Stimulated activated CD4-positive, alpha-beta T cell treated with anti-CD3 and anti-CD28 coated beads, Interleukin-2, amount 100 ng/mL, for 24 hours (primary cell): Measurements from ENCODE around the gene CTNNA1.
"Not testable (repeated sequence)": the region's sequence is repeated elsewhere in the genome, so short reads cannot be mapped to it uniquely, and the experiment has no call there.

ENCODE experiments used
- DNase-seq, 2 donors: peaks; one replicate each; pipeline ENCODE4 v3.0.0-alpha.2; 2020

The CTNNA1 gene, protein sequence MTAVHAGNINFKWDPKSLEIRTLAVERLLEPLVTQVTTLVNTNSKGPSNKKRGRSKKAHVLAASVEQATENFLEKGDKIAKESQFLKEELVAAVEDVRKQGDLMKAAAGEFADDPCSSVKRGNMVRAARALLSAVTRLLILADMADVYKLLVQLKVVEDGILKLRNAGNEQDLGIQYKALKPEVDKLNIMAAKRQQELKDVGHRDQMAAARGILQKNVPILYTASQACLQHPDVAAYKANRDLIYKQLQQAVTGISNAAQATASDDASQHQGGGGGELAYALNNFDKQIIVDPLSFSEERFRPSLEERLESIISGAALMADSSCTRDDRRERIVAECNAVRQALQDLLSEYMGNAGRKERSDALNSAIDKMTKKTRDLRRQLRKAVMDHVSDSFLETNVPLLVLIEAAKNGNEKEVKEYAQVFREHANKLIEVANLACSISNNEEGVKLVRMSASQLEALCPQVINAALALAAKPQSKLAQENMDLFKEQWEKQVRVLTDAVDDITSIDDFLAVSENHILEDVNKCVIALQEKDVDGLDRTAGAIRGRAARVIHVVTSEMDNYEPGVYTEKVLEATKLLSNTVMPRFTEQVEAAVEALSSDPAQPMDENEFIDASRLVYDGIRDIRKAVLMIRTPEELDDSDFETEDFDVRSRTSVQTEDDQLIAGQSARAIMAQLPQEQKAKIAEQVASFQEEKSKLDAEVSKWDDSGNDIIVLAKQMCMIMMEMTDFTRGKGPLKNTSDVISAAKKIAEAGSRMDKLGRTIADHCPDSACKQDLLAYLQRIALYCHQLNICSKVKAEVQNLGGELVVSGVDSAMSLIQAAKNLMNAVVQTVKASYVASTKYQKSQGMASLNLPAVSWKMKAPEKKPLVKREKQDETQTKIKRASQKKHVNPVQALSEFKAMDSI

DNA sequence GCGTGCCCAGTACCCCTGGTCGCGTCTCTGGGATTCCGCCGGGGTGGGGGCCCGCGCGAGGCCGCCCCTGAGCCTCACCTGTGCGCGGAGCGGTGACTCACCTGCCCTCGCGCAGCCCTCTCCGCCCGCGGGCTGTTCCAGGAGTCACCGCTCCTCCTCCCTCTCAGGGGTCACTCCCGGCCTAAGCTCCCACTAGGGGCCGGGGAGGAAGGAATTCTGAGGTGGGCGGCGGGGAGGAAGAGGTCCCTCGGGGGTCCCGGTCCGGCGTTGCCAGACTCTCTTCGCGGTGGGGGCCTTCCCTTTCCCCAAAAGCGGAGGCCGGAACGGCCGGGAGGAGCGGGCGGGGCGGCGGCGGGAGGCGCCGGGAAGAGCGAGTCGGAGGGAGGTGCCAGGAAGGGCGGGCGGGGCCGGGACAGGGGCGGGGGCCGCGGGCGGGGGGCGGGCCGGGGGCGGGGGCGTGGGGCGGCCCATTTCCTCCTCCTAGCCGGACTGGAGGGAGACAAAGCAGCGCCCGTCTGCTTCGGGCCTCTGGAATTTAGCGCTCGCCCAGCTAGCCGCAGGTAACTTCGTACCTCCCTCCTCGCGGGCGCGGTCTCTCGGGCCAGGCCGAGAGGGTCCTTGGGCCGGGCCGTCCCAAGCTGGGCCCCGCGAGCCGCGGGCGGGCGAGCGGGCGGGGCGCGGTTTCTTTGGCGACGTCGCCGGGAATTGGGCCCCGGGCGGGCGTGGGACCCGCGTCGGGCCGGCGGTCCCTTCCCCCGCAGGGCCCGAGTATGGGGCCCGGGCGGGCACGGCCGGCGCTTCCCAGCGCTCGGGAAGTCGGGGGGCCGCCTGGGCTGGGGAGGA lies at the start of gene CTNNA1:
Gene CTNNA1, plus strand, starts transcription at position 475 of the 843 bp plus-strand sequence. CDS start 28,500 bp downstream, outside the sequence.
- peak; percentile 52 to 72 for DNase-seq

DNA sequence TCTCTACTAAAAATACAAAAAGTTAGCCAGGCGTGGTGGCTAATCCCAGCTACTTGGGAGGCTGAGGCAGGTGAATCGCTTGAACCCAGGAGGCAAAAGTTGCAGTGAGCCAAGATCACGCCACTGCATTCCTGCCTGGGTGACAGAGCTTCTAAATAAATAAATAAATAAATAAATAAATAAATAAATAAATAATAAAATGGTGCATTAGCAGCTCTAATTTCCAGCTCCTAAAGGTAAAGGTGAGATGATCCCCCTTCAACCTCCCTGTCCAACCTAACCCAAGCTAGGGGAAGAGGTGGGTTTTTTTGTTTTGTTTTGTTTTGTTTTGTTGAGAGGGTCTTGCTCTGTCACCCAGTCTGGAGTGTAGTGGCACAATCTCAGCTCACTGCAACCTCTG lies 49.4 kb upstream of the CTNNA1 start:
- DNase-seq = not testable (repeated sequence)

DNA sequence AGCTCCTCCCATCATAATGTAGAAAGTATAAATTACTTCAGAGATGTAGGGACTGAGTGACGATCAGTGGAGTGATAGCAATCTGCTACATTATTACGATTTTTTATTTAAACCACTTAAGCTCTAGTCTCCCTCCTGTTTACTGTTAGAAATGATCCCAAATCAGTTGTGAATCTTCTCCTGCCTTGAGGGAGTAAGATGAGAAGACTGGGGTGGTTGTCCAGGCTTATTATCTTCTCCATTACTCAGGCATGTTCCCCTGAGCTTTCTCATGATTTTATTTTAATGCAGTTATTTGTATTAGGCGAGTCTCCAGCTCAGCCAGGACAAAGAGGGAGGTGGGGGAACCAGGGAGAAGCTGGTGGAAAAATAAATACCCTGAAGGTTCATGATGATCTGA lies 48.2 kb upstream of the CTNNA1 start:
- no peak for DNase-seq

DNA sequence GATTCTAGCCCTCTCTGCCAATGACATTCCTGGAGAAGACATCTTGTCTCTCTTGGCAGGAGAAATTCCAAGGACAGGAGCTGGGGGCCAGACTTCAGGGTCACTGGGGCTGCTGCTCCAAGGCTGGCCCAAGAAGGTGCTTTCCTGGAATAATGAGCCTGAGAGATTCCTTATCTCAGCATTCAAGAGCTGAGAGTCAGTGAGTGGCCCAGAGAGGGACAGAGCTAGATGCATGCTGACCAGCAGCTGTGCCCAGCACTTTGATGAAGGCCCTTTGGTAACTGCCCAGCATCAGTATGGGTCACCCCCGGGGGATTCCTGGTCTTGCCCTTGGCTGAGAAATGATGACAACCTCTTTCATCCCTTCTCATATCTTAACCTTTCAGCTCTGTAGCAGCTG lies 47.7 kb upstream of the CTNNA1 start:
- DNase-seq = no peak

DNA sequence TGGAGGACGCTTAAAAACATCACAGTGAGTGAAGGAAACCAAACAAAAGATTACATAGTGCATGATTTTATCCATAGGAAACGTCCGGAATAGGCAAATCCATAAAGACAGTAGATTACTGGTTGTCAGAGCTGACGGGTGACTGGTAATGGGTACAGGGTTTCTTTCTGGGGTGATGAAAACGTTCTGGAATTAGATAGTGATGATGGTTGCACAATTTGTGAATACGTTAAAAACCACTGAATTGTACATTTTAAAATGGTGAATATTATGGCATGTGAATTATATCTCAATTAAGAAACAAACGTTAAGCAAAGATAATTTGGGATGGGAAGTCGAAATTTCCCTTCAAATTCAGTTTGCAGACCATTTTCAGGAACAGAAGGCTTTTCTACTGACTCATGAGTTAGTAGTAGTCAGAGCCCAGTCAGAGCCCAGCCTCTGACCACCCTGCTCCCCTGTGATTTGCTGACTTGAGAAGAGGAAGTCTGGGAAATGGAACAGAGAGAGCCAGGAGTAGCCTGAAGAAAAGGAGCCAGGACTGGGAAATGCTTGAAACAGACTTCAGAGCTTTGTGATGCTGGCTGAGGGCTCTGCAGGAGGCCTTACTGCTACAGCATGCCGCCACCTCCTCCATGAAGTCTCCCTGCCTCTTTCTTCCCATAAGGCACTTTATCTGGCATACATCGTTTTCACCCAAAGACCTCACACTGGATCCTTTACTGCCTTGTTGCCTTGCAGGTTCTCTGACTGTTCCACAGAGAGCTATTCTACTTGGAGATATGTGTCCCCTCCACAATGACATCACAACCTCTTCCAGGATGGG lies 46.4 kb upstream of the CTNNA1 start:
- DNase-seq = no peak

DNA sequence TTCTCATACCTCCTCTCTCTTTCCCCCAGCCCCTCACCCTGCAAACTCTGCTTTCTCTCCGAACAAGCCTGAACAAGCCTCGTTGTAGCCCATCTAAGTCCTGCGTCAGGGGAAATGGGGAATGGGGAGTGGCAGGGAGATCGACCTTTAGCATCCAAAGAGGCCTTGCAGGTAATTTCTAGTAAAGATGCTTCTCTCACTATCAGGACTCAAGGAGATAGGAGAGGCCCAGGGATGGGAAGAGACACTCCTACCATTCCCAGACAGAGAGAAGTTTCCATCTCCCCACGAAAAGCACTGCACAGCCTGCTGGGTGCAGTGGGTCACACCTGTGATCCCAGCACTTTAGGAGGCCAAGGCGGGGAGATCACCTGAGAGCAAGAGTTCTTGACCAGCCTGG lies 44.4 kb upstream of the CTNNA1 start:
- DNase-seq = no peak

DNA sequence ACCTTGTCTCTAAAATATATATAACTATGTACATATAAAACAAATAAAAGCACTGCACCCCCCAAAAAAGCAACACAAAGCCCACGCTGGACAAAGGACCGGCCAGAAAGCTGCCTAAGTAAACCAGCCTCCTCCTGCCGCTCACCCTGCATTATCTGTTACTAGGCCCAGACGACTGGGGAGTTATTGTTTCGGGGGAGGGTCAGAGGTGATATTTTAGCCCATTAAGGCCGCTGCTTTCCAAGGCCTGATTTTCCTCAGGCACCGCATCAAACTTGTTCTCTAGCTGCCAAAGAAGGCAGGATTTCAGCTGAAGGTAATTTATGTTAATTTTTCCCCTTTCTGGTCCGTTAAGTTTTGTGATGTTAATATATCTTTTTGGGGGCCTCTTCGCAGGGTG lies 44.0 kb upstream of the CTNNA1 start:
- DNase-seq = no peak

DNA sequence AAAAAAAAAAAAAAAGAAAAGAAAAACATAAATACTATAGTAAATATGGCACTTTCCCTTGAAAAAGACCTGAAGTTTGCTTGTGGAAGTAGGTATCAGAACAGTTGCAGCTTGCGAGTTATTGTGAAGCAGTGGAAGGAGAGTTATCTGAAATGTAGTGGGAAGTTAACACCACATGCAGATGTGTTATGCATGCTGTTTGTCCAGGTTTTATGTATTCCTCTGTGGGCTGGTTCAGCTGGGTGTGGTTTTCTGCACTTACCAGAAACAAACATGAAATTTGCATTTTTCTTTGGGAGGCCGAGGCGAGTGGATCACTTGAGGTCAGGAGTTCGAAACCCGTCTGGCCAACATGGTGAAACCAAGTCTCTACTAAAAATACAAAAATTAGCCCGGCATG lies 42.1 kb upstream of the CTNNA1 start:
- DNase-seq = no peak

DNA sequence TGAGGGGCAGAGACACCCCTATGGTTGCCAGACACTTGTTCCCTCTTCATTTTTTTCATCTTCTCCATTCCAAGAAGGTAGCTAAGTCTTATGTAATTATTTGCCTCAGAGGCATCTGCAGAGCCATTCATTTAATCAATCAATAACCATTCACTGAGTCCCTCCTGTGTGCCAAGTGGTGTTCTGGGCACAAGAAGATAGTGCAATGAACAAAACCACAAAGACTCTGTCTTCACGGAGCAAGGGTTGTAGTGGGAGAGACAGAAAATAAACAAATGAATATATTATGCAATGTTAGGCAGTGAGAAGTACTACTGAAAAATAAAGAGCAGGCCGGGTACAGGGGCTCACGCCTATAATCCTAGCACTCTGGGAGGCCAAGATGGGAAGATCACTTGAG lies 41.4 kb upstream of the CTNNA1 start:
- no peak for DNase-seq

DNA sequence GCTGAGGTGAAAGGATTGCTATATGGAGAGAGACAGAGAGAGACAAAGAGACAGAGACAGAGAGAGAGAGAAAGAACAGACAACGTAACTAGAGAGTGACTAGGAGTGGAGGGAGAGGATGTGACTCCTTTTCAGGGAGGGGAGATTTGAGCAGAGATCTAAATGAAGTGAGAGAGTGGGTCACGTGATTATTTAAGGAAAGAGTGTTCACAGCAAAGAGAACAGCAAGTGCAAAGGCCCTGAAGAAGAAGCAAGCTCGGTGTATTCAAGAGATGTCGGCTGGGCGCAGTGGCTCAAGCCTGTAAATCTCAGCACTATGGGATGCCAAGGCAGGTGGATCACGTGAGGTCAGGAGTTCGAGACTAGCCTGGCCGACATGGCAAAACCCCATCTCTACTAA lies 40.9 kb upstream of the CTNNA1 start:
- no peak for DNase-seq

DNA sequence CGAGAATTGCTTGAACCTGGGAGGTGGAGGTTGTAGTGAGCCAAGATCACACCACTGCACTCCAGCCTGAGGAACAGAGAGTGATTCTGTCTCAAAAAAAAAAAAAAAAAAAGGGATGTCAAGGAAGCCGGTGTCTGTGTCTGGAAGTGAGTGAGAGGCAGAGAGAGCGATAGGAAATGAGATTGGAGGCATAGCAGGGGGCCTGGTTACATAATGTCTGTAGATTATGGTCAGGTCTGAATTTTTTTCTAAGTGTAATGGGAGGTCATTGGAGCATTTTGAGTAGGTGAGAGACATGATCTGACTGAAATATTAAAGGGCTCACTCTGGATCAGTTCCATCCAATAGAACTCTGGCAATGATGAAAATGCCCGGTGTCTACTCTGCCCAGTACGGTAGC lies 40.4 kb upstream of the CTNNA1 start:
- no peak for DNase-seq

DNA sequence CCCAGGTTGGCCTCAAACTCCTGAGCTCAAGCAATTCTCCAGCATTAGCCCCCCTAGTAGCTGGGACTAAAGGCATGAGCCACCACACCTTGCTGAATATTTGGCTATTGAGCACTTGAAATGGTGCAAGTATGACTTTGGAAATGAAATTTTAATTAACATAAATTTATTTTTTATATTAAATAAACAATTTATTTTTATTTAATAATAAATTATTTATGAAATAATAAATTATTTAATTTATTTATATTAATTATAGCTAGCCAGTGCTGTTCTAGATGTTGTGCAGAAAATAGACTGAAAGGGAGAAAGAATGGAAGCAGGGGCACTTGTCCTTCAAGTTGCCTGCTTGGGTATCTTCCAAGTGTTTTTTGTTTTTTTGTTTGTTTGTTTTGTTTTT lies 40.0 kb upstream of the CTNNA1 start:
- no peak for DNase-seq

DNA sequence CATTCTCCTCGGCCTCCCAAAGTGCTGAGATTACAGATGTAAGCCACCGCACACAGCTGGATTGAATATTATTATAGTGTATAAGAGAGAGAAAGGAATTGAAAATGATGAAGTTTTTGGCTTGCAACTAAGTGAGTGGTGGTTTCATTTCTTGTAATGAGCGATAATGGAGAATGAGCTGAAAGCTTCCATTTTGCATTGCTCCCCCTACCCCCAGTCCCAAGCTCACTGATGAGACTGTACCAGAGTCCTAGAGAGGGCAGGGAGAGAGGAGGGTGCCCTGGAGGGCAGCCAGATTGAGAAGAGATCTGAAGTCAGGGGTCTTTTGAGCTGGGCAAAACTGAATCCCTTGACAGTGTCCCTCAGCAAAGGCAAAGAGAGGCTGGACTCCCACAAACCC lies 38.5 kb upstream of the CTNNA1 start:
- no peak for DNase-seq

DNA sequence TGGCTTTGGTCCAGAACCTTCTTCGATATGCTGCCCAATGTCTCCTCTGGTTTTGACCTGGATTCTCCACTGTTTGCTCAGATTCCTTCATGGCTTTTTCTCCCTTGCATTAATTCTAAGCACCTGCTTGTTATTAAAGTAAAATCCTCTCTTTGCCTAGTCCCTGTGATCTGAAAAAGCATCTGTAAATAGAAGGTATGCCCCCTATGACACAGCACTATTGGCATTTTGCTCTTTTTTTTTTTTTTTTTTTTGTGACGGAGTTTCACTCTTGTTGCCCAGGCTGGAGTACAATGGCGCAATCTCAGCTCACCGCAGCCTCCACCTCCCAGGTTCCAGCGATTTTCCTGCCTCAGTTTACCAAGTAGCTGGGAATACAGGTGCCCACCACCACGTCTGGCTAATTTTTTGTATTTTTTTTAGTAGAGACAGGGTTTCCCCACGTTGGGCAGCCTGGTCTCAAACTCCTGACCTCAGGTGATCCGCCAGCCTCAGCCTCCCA lies 37.2 kb upstream of the CTNNA1 start:
- DNase-seq = not testable (repeated sequence)

DNA sequence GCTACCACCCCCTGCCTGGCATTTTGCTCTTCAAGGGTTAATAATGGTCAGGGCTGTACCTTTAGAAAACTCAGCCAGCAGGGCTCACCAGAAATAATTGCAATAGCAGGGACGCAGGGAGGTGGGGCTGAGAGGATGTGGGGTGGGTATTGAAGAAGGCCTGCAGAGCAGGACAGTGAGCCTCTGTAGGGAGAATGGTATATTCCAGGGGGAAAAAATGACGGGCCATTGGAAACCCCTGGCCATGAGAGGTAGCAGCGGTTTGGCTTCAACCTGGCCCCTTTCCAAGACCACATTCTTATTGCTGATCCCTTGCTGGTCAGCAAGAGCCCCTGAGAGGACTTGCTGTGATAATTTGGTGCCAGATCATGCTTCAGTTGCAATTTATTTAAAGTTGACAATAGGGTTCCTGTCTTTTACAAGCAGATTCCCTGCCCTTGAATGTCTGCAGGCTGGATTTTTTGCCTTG lies 36.7 kb upstream of the CTNNA1 start:
- no peak for DNase-seq

DNA sequence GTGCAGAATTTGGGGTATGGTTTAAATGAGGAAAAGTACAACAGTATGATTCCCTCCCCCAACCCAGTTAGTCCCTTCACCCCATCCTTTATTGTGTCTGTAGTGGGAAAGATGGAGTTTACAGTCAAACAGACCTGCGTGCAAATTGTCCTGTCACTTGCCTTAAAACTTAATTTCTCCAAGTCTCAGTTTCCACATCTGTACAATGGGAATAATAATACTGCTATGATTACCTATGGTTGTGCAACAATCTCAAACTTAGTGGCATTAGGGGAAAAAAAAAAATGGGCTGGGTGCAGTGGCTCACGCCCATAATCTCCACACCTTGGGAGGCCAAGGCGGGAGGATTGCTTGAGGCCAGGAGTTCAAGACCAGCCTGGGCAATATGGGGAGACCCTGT lies 35.8 kb upstream of the CTNNA1 start:
- no peak for DNase-seq

DNA sequence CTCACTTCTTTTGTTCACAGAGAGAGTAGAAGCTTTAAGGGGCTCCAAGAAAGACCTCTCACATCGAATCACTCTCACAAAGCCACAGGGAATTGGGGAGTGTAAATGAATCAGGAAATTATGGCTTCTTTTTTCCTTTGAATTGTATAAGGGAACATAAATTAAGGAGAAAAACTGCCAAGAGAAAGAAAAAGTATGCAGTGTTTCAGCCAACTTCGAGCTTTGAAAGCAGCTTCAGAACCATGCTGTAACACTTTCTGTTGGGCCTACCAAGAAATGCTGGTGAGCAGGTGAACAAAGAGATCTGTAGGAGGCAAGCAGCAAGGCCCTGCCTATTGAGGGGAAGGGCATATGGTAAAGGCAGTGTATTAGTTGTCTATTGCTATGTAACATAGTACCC lies 33.4 kb upstream of the CTNNA1 start:
- DNase-seq = no peak

DNA sequence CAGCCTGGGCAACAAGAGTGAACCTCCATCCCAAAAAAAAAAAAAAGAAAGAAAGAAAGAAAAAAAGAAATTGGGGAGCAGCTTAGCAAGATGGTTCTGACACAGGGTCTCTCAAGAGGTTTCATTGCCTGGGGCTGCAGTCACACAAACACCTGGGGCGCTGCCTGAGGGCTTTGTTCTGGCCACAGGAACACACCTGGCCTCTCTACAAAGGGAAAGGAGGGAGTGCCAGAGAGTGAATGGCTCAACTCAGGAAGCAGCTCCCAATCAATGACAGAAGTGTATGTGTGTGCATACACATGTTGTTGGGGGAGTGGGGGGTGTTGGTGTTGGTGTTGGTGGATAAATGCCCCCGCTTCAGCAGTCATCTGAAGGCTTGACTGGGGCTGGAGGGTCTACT lies 32.4 kb upstream of the CTNNA1 start:
- DNase-seq = no peak

DNA sequence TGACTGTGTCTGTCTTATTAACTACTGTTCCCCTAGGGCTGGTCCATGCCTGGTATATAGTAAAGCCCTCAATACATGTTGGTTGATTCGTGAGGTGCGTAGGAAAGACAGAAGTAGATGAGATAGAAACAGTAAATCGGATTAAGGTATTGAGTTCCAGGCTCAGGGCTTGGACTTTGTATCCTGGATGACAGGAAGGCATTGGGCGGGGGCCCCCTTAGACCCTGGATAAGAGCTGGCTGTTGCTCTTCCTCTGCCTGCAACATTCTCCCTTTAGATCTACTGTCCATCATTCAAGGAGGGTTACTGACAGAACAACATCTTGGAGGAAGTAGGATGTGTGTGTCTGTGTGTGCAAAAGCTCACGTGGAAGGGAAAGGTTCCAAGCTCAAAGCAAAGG lies 31.2 kb upstream of the CTNNA1 start:
- no peak for DNase-seq

DNA sequence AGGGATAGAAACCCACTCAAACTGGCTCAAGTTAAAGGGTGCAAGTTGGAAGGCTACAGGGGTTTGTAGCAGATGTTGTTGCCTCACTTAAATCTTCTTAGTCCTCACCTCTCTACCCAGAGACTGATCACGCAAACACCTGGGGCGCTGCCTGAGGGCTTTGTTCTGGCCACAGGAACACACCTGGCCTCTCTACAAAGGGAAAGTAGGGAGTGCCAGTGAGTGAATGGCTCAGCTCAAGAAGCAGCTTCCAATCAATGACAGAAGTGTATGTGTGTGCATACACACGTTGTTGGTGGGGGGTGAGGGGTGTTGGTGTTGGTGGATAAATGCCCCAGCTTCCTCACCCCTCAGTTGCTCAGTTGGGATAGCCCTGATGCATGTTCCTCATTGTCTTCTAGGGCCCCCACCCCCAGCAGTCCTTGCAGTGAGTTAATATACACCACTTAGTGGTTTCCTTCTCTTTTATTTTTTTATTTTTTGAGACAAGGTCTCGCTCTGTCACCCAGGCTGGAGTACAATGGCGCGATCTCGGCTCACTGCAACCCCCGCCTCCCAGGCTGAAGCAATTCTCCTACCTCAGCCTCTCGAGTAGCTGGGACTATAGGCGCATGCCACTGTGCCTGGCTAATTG lies 30.6 kb upstream of the CTNNA1 start:
- no peak for DNase-seq

DNA sequence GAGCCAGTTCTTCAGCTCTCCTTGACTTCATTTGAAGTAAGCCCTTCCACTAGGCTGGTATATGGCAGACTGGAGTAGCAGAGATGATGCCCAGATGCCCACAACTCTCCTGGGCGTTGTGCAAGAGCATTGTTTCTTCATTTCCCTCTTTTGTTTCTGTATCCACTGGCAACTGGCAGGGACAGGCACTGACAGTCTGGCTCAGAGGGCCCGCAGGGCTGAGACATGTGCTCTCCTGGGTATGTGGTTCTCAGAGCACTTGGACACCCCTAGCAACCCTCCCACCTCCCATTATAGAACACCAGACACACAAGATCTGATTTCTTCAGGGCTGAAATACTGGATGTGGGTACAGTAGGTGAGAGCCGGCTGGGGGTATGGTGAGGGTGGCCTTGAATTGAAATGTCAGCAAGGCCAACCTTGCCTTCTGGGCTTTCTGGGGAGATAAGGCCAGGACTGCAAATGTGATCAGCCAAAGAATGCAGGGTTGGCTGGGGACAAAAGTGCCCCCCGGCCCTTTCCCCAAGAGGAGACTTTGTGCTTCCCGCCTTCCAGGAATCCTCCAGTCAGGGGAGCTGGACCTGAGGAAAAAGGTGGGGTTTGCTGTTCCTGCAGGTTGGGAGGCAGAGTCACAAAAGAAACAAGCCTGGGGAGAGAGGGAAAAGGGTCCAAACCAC lies 28.6 kb upstream of the CTNNA1 start:
- no peak for DNase-seq
